Left lobe of liver (tissue), 2 donors: ENCODE results near the gene SH3RF2. TPM values are rescaled to one million over a fixed set of nuclear protein-coding genes. Genes with fewer than 3 reads are reported as not detected.
A peak's percentile ranks its signal among the peaks of the same experiment; 100 is the strongest.
"Not testable (repeated sequence)": the region's sequence is repeated elsewhere in the genome, so short reads cannot be mapped to it uniquely, and the experiment has no call there.

Source experiments
- ATAC-seq: fragments of 200-7000 bp; cut with Tn5 transposase; one replicate; pipeline ENCODE4 v1.9.1; 2020; ENCODE audit warnings: mild to moderate bottlenecking, moderate library complexity
- DNase-seq: peaks from one replicate; pipeline ENCODE4 v3.0.0-alpha.2; 2020; ENCODE audit warnings: low spot score
- total RNA-seq: library from RNA; stranded (reverse); gene quantifications from one replicate; pipeline ENCODE4 v1.2.1, GENCODE V29; 2021
- donor health status: DM: no; HTN: no; CAD: no; lungs with moderate emphysema.
- donor health status: DM: no; HTN: yes; CAD: no.

Gene SH3RF2
- total RNA-seq, 1 donor from 2014 or later = 18.0 TPM

DNA sequence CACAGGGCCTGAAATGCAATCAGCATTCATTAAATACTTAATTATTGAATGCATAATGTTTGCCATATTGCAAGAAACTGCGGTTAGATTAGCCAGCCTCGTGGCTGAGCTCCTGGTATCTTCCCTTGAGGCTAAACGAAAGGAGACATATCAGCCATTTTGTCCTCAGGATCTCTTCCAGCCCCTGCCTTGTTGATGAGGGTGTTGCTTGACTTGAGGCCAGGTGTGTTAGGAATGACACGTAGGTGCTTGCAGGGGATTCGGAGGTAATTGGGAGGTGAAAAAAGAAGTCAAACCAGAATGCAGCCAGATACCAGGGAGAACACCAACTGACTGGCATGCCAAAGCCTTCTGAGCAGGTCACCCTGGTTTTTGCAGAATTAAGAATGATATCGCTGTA lies 12.5 kb downstream of the SH3RF2 start:
- ATAC-seq = no peak
- DNase-seq = no peak

GRCh38 chr5:145949474-145949873 lies 13.1 kb downstream of the SH3RF2 start:
- ATAC-seq = no peak
- no peak for DNase-seq

GRCh38 chr5:145951071-145951470 lies 14.7 kb downstream of the SH3RF2 start:
- DNase-seq (no peak), ATAC-seq (peak; percentile 42)

DNA sequence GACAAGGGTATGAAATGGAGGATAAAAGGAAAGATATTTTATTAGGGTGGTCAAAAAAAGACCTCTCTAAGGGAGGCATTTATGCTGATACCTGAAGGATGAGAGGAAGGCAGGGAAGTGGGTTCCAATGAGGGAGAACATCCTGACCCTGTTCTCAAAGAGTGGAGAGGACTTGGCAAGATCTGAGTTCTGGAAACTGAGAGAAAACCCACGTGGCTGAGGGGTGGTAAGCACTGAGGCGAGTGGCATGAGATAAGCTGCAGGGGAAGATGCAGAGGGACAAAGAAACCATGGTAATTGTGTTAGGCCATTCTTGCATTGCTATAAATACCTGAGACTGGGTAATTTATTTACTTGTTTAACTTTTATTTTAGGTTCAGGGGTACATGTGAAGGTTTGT lies 16.8 kb downstream of the SH3RF2 start:
- no peak for DNase-seq
- ATAC-seq = no peak

GRCh38 chr5:145954140-145954539 lies 17.8 kb downstream of the SH3RF2 start:
- not testable (repeated sequence) for ATAC-seq, DNase-seq

- ATAC-seq (no peak), DNase-seq (no peak)
These were observed 21.0 kb downstream of the SH3RF2 start for GRCh38 chr5:145957388-145957787.

DNA sequence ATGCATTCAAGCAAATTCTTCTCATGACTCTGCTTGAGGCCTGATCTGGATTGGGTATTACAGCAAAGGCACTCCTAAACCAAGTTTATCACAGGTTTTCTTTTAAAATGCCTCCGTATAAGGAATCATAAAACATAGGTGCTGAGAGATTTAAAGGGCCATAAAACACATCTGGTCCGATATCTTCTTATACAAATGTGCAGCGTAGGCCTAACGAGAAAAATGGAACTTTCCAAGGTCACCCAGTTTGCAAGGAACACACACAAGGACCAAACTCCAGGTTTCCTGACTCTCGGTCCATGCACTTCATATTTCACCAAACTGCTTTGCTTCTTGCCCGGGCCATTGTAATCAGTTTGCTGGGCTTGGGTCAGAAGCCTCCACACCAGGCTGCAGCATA lies 22.1 kb downstream of the SH3RF2 start:
- ATAC-seq = no peak
- no peak for DNase-seq

GRCh38 chr5:145960166-145960565 lies 23.8 kb downstream of the SH3RF2 start:
- DNase-seq = no peak
- ATAC-seq = peak; percentile 53

DNA sequence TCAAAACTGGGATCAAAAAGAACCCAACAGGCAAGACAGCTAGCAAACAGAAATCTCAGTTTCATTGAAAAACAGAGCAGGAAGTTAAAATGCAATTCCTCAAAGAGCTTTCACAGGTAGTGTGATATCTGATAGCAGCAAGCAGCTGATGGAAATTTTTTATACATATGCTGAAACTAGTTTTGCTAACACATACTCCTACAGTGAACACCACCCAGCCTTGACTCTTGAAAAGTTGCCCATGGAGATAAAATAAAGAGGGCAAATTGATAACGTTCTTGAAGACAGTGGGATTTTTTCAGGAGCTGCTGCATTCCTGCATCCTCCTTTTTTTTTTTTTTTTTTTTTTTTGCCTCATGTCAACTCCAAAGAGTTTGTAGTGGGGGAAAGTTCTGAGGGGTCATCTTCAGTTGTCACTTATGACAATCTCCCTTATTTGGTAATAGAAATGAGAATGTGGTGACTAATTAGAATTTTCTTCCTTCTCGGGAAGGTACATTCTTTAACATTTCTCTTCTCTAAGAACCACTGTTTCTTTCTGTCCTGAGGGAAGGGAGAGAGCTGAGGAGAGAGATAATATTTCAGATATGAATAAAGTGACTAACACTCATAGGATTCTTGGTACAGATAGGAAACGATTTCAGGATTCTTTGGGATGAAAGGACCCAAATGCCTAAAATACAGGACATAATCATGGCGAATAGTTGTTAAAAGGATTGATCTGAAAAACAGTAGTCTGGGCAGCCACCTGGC lies 24.6 kb downstream of the SH3RF2 start:
- ATAC-seq (no peak), DNase-seq (no peak)

GRCh38 chr5:145962001-145962400 lies 25.6 kb downstream of the SH3RF2 start:
- DNase-seq (no peak), ATAC-seq (no peak)

GRCh38 chr5:145964008-145964407 lies 27.6 kb downstream of the SH3RF2 start:
- ATAC-seq, DNase-seq: not testable (repeated sequence)

- ATAC-seq = peak; percentile 81
- no peak for DNase-seq
These were observed 29.4 kb downstream of the SH3RF2 start for GRCh38 chr5:145965804-145966203.

GRCh38 chr5:145967296-145967695 lies 30.9 kb downstream of the SH3RF2 start:
- no peak for DNase-seq
- ATAC-seq = no peak

DNA sequence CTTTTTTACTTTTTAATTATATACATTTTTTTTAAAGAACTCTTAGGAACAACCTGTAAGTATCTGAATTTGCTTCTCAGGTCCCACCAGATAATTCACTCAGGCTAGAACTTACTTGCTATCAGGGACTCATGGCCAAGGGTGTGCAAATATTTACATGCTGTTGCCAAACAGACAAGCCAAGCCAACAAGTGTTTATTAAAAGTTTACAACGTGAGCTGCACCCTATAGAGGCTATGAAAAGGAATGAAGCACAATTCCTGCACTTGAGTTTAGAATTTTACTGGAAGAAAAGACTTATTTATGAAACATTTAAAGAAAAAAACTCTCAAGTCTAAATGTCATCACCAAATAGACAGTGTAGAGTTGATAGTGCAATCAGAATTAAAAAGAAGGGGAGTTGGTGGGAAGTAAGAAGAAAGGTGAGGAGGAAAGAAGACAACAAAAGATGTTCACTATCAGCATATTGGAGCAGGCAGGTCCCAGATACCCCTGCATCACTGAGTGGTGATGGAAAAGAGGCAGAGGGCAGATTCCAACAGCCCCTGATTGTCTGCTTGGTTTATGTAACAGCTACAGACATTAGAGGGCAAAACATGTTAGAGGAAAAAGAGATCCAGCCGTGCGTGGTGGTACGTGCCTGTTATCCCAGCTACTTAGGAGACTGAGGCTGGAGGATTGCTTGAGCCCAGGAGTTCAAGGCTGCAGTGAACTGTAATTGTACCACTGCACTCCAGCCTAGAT lies 32.8 kb downstream of the SH3RF2 start:
- DNase-seq (peak; percentile 59), ATAC-seq (peak; percentile 84)

DNA sequence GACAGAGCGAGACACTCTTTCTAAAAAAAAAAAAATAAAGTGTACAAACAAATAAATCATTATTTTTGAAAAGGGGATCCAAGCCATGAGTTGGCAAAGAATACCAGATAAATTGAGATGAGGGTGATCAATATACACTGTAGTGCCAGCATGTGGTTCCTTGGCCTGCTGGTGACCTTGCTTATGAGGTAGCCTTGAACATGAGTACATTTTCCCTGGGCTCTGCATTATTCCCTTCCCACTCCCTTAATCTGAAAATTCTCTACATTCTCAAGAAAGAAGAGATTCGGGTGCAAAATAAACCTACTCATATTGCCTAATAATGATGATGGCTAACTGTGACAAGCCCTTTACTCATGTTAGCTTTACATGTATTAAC lies 33.3 kb downstream of the SH3RF2 start:
- ATAC-seq (peak; percentile 4), DNase-seq (no peak)

DNA sequence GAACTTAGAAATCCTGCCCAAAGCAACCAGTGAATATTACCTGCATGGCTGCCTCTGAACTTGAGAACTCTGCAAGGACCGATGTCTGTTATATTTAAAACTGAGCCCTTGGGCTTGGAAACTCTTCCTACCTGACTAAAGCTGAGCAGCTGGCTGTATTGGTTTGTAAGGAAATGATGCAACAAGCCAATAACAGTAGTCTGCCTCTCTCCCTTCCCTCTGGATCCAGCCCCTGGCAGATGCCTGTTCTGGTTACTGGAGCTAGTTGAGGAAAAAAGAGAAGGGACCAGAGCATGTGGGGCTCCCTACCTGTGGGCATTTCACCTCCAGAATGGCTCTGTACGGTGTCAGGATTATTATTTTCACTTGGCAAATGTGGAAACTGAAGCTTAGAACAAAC lies 34.7 kb downstream of the SH3RF2 start:
- DNase-seq (no peak), ATAC-seq (no peak)

GRCh38 chr5:145971701-145972100 lies 35.3 kb downstream of the SH3RF2 start:
- DNase-seq (no peak), ATAC-seq (no peak)

DNA sequence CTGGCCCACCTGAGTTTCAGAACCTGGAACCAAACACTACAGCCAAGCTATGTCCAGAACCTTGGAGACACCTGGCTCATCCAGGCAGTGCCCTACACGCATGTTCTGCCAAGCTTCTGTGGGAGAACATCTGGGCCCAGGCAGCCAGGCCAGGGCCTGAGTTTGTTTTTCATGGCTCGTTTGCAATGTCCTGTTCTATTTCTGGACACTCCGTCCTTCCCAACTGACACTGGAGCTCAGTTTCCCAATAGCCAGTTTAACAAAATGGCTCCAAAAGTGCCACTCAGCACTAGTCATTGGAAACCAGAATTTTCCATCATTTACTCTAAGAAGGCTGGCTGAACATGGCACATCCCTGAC lies 38.6 kb downstream of the SH3RF2 start:
- peak; percentile 87 for DNase-seq
- peak; percentile 73 for ATAC-seq

- DNase-seq (peak; percentile 56), ATAC-seq (peak; percentile 26)
These were observed 39.1 kb downstream of the SH3RF2 start for GRCh38 chr5:145975361-145976066.

DNA sequence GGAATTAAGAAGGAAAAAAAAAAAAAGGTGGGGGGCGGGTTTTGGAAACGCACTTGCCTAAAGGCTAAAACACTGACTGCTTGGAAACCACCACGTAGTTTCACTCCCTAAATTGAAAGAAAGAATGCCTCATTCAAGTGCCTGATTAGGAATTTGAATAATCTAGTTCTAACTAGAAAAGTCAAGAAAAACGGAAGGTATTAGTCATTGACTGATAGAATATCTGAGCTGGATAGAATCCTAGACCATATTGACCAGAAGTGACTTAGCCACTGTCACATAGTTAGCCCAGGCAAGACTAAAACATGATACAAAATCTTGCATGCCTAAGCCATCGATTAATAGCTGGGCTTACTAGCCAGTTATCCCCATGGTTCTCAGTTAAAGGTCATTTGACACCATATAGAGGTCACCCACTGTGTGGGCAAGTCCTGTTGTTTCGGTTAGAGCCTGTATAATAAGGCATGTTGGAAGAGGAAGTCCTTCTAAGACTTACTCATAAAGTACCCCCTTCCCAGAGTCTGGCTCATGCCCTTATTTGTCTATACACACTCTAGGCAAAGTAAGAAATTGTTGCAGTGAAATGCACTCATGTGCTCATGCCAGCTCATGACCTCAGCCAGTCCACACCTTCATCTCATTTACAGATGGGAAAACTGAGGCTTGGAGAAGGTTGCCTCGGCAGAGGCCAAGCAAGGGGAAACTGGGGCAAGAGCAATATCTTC lies 40.2 kb downstream of the SH3RF2 start:
- DNase-seq = no peak

GRCh38 chr5:145978171-145978570 lies 41.8 kb downstream of the SH3RF2 start:
- ATAC-seq (no peak), DNase-seq (no peak)

More for the DNA sequence above, 40.2 kb downstream of the SH3RF2 start:
- no peak for ATAC-seq
